NCI-H1694 treated with DMSO at 0.1 percent for 48 hours (cell line): ENCODE data around the gene KCNC4.

Source experiments
- DNase-seq: peaks from one replicate; lab custom pipeline; 2025; lab: John Stamatoyannopoulos, UW

The KCNC4 gene

DNA sequence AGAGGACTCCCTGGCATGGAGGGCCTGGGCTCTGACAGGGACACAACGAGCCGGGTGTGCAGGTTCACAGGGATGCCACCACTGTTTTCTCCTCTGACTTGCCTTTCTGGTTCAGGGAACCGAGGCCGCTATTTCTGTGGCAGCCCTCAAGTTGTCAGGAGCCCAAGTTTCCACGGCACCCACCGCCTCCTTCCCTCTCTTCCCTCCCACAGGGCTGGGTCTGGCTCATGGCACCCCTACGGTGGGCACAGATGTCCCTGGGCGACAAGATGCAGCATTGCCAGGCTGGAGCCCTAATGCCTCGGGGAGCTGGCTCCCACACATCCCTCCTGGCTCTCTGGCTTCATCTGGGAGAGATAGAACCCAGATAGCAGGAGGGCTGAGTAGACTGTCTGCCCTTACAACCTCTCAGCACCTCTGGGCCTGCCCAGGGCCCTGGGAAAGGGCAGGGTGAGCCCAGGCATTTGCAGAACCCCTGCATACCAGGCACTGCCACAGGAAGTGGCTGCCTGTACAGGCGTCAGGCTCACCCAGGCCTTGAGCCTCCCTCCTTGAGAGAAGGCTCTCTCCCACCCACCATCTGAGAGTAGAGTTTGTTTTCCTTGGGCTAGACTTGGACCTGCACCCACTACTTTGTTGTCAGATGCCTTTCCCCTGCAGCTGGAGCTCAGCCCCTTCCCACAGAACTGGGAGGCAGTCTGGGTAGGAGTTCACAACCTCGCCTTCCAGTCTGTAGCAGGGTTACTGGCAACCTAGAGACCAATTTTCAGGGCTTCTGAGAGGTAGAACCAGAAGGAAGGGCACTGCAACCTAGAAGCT is 20.5 kb downstream of the KCNC4 start:
- DNase-seq, result no peak

DNA sequence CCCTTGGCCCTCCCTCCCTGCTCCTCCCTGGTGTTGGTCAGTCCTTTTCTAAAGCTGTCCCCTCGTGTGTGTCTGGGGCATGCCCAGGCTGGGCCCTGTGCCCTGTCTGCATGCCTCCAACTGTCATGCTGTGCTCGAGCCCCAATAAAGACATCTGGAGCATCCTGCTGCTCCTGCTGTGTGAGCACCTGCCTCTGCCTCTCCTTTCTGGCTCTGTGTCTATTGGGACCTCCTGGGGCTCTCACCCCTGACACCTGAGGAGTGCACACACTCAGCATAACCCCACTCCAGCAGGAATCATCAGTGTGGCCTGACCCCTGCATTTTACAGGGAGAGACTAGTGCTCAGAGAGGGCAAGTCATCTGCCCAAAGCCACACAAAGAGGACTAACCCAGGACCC is 23.7 kb downstream of the KCNC4 start:
- DNase-seq, result peak; percentile 81

DNA sequence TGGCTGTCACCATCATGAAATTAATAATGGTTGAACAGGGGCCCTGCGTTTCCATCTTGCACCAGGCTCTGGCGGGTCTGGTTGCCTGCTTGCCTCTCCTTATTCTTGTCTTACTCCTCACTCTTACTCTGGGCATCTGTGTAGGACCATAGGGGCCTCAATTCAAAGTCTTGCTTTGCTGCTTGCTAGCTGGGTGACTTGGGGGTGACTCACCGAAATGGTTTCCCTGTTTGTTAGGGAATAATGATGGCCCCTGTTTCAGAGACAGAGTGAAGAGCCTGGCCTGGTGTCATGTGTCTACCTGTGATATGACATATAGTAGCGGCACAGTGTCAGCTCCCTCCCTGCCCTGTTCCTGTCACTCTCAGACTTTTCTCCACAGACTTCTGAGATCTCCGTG is 24.6 kb downstream of the KCNC4 start:
- DNase-seq, result no peak

DNA sequence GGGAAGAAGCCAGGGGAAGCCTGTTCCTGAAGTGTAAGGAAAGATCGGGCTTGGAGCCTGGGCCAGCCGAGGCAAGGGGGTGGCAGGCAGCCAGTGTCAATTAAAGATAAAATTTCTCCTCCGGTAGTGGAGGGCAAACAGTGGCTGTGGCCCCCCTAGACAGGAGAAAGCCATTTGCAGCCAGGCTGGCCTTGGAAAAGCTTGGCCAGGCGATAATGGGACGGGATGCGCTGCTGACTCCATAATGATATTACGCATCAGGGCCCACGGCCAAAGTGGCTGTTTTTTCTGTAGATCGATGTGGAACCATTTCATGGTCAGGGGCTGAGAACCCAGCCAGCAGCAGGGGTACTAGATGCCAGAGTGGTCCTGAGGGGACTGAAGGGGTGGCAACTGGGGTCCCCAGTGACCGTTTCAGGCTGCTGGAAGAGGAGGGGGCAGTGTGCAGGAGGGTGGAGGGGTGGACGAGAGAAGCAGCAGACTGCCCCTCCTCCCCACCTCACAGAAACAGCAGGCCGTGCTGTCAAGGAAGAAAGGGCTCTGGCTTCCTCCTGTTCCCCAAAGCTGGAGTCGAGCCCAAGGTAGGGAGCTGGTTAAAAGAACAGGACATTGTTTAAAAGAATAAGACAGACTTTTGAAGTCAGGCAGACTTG is 25.2 kb downstream of the KCNC4 start:
- no peak for DNase-seq

DNA sequence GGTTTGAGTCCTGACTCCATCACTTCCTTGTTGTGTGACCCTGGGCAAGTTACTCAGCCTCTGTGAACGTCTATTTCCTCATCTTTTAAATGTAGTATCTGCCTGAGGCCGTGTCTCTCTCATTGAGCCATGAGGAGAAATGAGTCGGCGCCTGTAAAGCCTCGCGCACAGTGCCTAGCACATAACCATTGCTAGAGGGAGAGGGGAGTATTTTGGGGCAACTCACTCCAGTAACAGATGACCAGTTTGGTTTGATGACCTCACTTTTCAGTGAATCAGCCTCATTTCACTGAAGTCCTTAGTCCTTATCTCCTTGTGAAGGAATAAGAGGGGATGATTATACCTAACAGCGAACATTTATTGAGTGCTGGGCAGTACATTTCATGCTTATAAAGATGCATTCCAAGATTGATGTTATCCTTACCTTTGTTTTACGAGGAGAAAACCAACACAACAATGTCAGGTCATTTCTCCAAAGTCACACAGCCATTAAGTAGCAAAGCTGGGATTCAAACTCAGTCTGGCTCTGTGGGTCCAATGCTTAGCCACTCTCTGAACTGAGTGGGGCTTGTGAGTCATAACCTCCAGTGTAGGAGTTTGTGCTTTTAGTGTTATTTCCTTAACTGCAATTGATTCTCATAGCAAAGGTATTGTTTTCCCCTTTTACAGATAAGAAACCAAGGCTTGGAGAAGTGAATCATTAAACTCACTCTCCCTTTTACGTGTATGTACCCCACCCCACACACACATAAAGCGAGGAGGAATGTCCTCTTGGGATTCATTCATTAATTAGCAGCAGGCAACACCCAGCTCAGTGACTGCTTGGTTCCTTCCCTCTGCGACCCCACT is 25.9 kb downstream of the KCNC4 start:
- DNase-seq, result no peak

DNA sequence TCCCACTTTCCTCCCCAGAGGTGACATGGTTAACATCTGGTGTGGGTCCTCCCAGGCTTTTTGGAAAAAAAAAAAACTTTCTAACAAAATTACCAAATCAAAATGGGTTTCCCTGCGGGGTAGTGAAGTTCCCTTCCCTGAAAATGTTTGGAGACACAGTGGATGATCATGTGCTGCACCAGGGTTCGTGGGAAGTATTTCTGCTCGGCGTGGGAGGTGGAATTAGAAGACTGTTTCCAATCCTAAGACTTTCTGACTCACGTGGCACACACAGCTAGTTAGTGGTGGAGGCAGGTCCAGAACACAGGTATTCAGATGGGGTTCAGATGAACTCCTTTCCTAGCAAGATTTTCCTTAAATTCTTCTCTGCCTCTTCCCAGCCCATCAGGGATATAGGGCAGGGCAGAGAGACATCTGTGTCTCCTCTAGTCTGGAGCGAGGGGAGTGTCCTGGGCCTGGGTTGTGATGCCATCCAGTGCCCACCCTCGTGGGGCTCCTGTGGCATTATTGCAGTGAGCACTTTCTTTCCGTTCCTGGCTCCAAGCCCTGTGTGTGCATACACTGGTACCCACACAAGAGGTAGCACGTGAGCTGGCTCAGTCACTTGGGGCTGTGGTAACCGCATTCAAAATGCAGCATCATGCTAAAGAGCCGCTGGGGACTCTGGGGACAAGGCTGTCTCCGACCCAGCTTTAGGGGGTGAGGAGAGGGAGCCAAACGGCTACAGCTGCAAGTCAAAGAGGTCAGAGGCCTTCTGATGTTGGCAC is 27.5 kb downstream of the KCNC4 start:
- no peak for DNase-seq

DNA sequence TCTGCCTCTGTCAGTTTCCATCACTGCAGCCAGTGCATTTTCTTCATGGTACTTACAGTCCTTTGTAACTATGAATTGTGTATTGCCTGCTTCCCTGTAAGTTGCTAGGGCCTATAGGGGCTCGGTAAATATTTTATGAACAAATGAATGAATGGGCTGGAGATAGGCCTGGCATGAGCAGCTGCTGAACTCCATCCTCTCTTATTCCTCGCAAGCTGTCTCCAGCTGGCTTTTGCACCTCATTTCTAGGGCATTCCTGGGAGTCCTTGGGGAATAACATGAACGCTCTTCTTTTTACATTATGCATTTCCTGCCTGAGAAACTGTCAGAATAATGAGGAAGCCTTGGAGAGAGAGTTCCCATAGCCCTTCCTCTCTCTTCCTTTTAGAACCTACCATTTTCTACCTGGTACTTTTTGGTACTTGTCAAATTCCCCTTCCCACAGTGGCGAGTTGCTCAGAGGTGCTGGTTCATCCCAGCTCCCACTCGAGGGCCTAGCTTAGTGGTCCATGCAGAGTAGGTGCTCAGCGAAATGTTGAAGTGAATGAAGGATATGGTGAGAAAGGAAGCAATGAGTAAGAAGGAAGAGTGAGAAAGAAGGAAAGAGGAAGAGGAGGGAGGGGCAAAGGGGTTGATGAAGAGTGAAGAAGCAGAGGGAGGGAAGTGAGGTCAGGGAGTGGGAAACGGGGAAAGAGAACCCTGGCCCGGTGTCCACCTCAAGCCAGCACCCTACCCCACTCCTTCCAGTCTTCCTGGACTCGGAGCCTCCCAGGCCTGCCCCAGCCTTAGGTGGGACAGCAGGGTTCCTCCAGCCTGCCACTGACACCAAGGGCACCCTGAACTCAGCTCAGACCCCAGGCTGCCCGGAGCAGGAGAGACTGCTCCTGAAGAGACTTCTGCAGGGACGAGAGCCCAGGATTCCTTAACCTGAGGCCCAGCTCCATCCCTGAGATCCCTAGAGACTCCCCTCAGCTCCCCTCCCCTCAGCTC is 29.6 kb downstream of the KCNC4 start:
- DNase-seq, result no peak

DNA sequence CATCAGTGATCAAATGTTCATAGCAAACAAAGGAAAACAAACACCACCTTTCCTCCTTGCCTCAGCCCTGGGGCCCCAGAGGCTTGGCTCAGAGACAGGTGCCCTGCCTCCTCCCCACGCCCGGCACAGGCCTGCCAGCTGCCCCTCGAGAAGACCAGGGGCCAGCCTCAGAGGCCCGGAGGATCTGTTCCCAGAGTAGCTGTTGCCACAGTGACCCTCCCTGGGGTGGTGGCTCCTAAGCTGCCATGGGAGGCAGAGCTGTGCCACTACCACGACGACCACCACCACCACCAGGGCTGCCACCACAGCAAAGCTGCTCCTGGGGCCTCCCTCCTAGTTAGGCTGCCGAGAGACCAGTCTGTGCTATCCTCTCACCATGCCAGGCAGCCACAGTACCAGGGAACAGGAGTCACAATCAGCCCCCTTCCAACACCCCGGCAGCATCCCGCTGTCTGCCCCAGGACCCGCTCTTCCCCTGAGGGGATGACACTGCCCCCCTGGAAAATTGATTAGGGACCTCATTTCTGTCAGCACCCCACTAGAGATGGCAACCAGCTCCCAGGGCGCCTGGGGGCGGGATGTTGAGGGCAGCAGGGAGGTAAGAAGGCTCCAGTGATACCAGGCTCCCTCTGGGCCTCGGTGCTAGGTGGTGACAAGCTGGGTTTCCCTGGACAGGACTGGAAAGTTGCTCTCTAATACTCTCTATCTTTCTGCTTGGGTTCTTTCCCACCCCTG is 30.5 kb downstream of the KCNC4 start:
- no peak for DNase-seq

DNA sequence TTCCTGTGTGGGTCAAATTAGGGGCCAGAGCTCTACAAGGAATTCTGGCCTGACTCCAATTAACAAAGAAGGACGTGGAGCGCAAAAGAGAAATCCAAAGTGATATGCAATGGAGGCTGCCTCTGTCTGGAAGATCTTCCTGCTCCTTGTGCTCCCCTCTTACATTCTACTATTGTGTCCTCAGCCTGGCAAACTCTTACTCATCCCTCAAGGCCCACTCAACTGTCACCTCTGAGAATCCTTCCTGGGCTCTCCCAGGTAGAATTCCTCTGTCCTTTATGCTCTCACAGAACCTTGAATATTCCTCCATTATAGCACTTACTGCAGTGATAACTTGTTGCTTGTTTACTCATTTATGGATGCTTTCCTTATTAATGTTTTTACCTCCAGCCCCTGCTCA is 31.4 kb downstream of the KCNC4 start:
- no peak for DNase-seq

DNA sequence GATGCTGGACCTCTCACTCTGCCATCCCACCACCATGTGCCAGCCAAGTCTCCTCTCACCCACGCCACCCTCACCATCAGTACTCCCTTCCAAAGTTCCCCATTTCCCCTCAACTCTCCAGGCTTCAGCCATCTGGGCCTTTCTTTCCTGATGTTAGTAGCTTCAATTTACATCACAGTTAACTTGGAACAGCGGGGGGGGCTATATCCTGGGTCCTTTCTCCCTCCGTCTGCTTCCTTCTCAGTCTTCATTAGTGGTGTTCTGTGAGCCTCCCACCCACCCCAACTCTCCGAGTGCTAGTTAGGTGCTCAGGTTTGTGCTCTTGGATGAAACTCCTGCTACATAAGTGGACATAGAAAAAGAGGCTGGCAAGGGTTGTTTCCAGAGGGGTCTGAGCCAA is 31.9 kb downstream of the KCNC4 start:
- DNase-seq, result no peak

DNA sequence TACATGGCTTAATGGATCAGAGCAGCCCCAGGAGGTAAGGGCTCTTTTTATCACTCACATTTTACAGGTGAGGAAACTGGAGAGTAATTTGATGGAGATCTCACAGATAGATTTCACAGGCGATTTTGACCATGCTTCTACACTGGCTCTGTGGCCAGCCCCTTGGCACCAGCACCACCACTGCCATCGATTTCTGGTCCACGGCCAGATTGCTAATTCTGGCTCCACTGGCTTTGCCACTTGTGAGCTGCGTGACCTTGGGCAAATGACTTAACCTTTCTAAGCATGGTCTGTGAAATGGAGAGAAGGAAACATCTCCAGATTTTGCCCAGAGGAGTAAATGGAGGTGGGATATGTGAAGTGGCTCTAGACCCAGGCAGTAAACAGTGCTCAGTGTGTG is 32.6 kb downstream of the KCNC4 start:
- no peak for DNase-seq

DNA sequence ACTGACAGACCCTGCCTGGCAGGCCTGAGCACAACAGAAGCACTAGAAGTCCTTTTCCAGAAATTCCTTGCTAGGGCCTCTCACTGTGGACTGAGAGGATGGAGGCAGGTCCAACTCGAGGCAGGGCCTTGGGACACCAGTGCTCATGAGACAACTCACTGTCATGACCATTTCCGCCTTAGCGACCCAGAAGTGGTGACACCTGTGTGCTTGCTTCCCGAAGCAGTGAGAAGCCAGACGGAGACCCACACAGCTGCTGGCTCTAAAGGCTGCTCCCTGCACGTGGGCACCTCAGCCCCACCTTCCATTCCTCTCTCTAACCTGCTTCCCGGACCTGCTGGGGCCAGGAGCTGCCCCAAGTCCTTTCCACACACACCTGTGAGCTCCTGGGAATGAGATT is 33.0 kb downstream of the KCNC4 start:
- DNase-seq, result no peak

DNA sequence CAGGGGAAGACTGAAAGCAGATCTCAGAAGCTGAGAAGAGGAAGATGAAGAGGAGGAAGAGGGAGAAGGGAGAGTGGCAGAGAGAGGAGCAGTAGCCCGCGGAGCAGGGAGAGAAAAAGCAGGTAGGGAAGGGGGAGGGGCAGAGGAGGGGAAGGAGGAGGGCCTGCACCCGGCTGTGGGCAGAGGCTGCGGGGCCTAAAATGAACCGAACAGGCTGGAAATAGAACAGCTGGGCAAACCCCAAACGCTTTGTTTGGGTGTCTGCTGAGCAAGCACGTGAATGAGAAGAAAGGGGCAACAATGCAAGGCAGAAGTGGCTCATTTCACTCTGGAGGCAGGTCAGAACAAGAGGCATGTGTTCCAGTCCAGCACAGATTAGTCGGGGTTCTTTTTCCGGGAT is 33.5 kb downstream of the KCNC4 start:
- DNase-seq, result no peak

DNA sequence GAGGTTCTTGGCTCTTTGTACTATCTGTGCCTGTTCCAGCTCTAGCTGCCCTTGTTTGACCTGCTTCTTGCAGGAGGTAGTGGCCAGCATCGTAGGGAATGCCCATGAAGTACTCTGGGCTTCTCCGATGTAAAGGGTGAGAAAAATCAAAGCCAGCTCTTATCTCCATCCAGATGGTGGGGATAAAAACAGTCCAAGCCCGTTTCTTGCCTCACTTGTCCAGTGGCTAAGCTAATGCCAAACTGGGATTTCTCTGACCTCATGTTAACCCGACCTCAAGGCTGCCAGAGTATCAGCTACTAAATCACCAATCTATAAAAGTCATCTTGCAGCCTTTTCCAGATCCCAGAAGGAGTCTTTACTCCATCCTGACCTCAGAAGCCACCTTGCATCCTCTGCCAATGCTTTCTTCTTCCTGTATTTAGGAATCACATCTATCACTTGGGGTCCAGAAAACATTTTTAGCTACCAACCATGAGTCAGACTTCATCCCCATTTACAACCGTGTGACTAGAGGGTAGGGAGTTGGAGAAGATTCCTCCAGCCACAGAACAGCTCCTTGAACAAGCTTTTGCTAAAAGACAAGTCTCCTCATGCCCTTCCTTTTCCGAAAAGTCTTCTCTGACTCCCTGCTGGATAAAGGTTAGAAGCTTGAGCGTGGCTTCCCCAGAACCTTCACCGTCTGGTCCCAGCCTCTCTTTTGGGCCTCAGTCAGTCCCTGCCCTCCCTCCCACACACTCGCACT is 35.9 kb downstream of the KCNC4 start:
- DNase-seq, result no peak

DNA sequence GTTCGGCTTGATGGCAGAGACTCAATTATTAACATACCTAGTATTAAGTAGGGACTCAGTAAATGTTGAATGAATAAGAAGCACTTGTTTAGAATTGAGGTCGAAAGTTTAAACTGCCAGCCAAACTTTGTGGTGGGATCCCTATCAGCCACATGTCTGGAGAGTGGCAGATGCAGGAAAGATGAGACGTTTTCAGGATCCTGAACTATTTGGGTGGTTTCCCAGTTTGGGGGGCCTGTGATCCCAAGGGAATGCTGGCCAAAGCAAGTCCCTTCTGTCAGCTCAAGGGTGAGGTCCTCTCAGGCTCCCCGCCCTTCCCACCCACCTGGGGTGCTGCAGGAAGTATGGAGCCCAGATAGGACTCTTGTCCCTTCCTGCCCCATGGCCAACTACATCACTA is 38.6 kb downstream of the KCNC4 start:
- DNase-seq, result no peak

DNA sequence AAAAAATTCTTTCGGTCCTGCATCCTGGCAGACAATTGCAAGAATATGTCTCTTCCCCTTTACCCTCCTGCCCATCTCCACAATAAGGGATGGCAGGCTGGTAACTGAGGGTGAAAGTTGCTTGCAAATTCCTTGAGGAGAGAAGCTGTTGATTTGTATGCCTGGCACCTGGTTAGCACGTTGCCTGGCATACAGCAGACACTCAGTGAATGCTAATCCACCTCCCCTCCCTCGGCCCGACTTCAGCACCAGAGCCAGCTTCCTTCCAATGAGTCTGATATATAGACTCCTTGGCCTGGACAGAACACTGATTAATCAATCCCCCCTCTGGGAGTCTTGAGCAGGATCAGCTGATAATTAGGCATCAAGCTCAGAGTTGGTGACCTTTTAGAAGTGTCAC is 39.1 kb downstream of the KCNC4 start:
- DNase-seq, result no peak

DNA sequence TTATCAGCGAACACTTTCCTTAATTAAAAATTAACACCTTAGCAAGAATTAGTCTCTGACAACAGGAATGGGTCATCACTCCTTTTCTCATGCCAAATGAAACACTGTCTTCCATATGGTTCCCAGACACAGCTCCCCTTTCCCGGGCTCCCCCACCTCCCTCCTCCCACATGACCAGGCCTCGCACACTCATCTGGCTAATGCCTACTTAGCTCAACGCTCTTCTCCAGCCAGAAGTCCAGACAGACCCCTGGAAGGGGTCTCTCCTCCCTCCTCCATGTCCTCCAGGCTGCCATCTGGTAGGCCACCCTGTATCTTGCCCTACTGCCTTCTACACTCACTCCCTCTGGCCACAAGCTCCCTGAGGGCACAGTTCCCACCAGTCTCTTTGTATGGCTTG is 39.9 kb downstream of the KCNC4 start:
- no peak for DNase-seq

DNA sequence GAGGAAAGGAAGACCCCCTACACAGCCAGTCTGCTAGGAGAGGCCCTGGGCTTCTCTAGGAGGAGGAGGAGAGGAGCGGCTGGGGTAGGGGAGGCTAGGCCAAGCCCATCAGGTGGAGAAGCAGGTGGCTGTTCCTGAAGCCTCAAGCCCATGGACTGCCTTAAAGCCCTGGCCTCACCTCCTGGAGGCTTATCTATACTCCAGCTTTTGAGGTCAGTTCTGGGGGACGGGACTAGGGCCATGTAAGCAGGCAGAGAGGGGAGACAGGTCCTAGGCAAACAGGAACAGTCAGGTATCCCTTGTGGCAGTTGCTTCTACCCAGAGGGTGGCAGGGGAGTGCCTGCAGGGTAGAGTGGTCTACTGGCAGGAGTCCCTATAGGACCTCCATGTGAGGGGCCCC is 40.6 kb downstream of the KCNC4 start:
- DNase-seq, result no peak

DNA sequence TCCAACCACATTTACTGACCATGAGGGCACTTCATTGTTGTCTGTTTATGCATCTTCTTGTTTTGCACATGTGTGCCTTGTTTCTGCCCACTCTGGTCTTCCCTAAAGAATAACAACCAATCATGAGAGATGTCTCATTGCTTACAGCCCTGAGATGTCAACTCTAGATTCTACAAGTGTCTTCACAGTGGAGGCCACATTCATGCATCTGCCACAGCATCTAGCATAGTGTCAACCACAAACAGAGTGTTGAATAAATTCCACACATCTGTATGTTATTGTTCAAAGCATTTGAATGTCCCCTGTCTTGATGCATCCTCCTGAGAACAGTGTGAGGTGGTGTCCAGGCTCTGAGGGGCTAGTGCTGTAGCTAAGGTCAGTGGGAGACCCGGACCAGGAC is 43.1 kb downstream of the KCNC4 start:
- no peak for DNase-seq
